Measurements from ENCODE around the gene MAMDC4. TPM values are rescaled to one million over a fixed set of nuclear protein-coding genes. Genes with fewer than 3 reads are reported as not detected.
A peak's percentile ranks its signal among the peaks of the same experiment; 100 is the strongest.

MAMDC4 gene
- polyA plus RNA-seq, 3 donors = 0.07 to 5.2 TPM; not detected in 1

- Histone ChIP-seq H3K9me3 (replicated peaks in 1 of 2; ENCODE audit: control insufficient read depth in 1 of 2, insufficient read depth in 1 of 2, low read length in 2 of 2) (no peaks in the 10 kb centered on the region), H3K27me3 (ENCODE audit: control insufficient read depth in 2 of 2, insufficient read depth in 2 of 2, low read length in 2 of 2) (no peaks in the 10 kb centered on the region), H3K4me1 (ENCODE audit: control insufficient read depth in 1 of 2, insufficient read depth in 2 of 2, low read length in 2 of 2) (peaks cover 21 to 35% of the 10 kb centered on the region in 2 donors), H3K4me3 (replicated peaks in 1 of 3; ENCODE audit: low read depth in 2 of 3, low read length in 3 of 3) (peak overlapping the region; percentile 65 to 92 (median 87)), H3K79me2 (ENCODE audit: insufficient read depth, low read length) (peaks cover 50% of the 10 kb centered on the region), H2AFZ (ENCODE audit: insufficient read depth, low read depth, low read length, poor library complexity, severe bottlenecking) (peak overlapping the region; percentile 90), H3K9ac (ENCODE audit: insufficient read depth, low read length, poor library complexity, severe bottlenecking) (peak overlapping the region; percentile 81), H3K27ac (ENCODE audit: low read depth in 1 of 2, low read length in 2 of 2) (peak overlapping the region in 1 of 2 donors; percentile 70), H3K4me2 (replicated peaks; ENCODE audit: extremely low read depth, low read length, poor library complexity, severe bottlenecking) (peak overlapping the region; percentile 97), H4K20me1 (ENCODE audit: insufficient read depth, low read length) (peaks cover 37% of the 10 kb centered on the region), H3K36me3 (replicated peaks in 1 of 2; ENCODE audit: control insufficient read depth in 1 of 2, insufficient read depth in 2 of 2, low read length in 2 of 2) (peaks cover 5 to 14% of the 10 kb centered on the region in 2 donors)
- TF ChIP-seq, protein P1, sequence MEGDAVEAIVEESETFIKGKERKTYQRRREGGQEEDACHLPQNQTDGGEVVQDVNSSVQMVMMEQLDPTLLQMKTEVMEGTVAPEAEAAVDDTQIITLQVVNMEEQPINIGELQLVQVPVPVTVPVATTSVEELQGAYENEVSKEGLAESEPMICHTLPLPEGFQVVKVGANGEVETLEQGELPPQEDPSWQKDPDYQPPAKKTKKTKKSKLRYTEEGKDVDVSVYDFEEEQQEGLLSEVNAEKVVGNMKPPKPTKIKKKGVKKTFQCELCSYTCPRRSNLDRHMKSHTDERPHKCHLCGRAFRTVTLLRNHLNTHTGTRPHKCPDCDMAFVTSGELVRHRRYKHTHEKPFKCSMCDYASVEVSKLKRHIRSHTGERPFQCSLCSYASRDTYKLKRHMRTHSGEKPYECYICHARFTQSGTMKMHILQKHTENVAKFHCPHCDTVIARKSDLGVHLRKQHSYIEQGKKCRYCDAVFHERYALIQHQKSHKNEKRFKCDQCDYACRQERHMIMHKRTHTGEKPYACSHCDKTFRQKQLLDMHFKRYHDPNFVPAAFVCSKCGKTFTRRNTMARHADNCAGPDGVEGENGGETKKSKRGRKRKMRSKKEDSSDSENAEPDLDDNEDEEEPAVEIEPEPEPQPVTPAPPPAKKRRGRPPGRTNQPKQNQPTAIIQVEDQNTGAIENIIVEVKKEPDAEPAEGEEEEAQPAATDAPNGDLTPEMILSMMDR (IDR thresholded peaks at IDR 0.05) = no peak
- under 1% methylated on average over 93 of the region's 93 CpGs for whole genome bisulfite sequencing (ENCODE audit: insufficient coverage)
- H3K9me3 Mint-ChIP-seq = peaks cover 0 to 3% (median 0%) of the 10 kb centered on the region in 7 donors
- peaks cover 30% of the 10 kb centered on the region for H3K4me1 Mint-ChIP-seq
- H3K27me3 Mint-ChIP-seq (ENCODE audit: low read depth in 3 of 3) = peaks cover 0 to 7% (median 1%) of the 10 kb centered on the region in 3 donors
- peak overlapping the region in 4 of 7 donors; percentile 35 to 81 (median 74) for H3K27ac Mint-ChIP-seq
- intact Hi-C loops (cut with micrococcal nuclease) = loop anchor here (5.0 to 10.0 kb wide), 2 partner anchors 34 to 137 kb away; partner anchors contain the start of genes AJM1 (in 1 of the 2), C8G (in 1 of the 2) and FBXW5 (in 1 of the 2)
- DNase-seq = peak in 1 of 3 donors; percentile 6
- H3K4me3 Mint-ChIP-seq = peak overlapping the region; percentile 83 to 88
- peaks cover 27 to 48% of the 10 kb centered on the region in 2 donors for H3K36me3 Mint-ChIP-seq
Measured at GRCh38 chr9:136808075-136808805, 43.9 kb upstream of the MAMDC4 start.

DNA sequence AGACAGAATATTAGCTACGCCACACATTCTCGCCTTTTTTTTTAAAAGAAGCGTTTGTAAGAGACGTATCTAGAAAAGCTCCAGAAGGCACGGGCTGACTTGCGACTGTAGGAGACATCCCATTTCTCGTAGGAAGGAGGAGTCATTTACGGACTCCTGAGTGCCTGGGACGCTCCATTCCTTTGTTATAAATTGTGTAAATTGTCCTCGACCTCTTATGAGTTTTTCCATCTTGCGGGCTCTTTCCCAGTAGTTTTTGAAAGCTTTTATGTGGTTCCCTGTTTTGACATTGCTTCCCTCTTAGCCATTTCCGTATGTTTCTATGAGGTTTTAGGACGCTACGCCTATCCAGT, 43.4 kb upstream of the MAMDC4 start:
- peaks cover 5 to 19% of the 10 kb centered on the region in 2 donors for H3K36me3 ChIP-seq (replicated peaks in 1 of 2; ENCODE audit: control insufficient read depth in 1 of 2, insufficient read depth in 2 of 2, low read length in 2 of 2)
- no peaks in the 10 kb centered on the region for H3K9me3 ChIP-seq (replicated peaks in 1 of 2; ENCODE audit: control insufficient read depth in 1 of 2, insufficient read depth in 1 of 2, low read length in 2 of 2)
- peak overlapping the region; percentile 81 for H3K9ac ChIP-seq (ENCODE audit: insufficient read depth, low read length, poor library complexity, severe bottlenecking)
- DNase-seq = peak in 2 of 3 donors; percentile 3 to 12
- peak overlapping the region; percentile 90 for H2AFZ ChIP-seq (ENCODE audit: insufficient read depth, low read depth, low read length, poor library complexity, severe bottlenecking)
- Mint-ChIP-seq H3K4me1 (peaks cover 30% of the 10 kb centered on the region), H3K9me3 (peaks cover 0 to 2% (median 0%) of the 10 kb centered on the region in 7 donors), H3K27me3 (ENCODE audit: low read depth in 3 of 3) (peaks cover 0 to 2% (median 0%) of the 10 kb centered on the region in 3 donors), H3K27ac (peak overlapping the region in 4 of 7 donors; percentile 36 to 80 (median 58)), H3K4me3 (peak overlapping the region; percentile 78 to 88), H3K36me3 (peaks cover 30 to 50% of the 10 kb centered on the region in 2 donors)
- peaks cover 41% of the 10 kb centered on the region for H4K20me1 ChIP-seq (ENCODE audit: insufficient read depth, low read length)
- TF ChIP-seq, protein P1 (IDR thresholded peaks at IDR 0.05) = no peak
- peak overlapping the region; percentile 97 for H3K4me2 ChIP-seq (replicated peaks; ENCODE audit: extremely low read depth, low read length, poor library complexity, severe bottlenecking)
- peak overlapping the region in 1 of 2 donors; percentile 70 for H3K27ac ChIP-seq (ENCODE audit: low read depth in 1 of 2, low read length in 2 of 2)
- peak overlapping the region; percentile 48 to 92 (median 87) for H3K4me3 ChIP-seq (replicated peaks in 1 of 3; ENCODE audit: low read depth in 2 of 3, low read length in 3 of 3)
- intact Hi-C loops (cut with micrococcal nuclease) = loop anchor here (5.0 to 10.0 kb wide), 2 partner anchors 34 to 136 kb away; partner anchors contain the start of genes AJM1 (in 1 of the 2), C8G (in 1 of the 2) and FBXW5 (in 1 of the 2)
- WGBS (ENCODE audit: insufficient coverage) = 0% methylated on average over 9 of the region's 14 CpGs
- peaks cover 21 to 35% of the 10 kb centered on the region in 2 donors for H3K4me1 ChIP-seq (ENCODE audit: control insufficient read depth in 1 of 2, insufficient read depth in 2 of 2, low read length in 2 of 2)
- no peaks in the 10 kb centered on the region for H3K27me3 ChIP-seq (ENCODE audit: control insufficient read depth in 2 of 2, insufficient read depth in 2 of 2, low read length in 2 of 2)
- peaks cover 50% of the 10 kb centered on the region for H3K79me2 ChIP-seq (ENCODE audit: insufficient read depth, low read length)

All from CD14-positive monocyte (primary cell).